Mesenchymal stem cell (in vitro differentiated cells and primary cell): ENCODE data around the gene SLC25A51. TPM values are rescaled to one million over a fixed set of nuclear protein-coding genes. Genes with fewer than 3 reads are reported as not detected.
A peak's percentile ranks its signal among the peaks of the same experiment; 100 is the strongest.

ENCODE experiments used
- DNase-seq: peaks from one replicate; pipeline ENCODE4 v3.0.0-alpha.2; 2013
- H2AFZ ChIP-seq: one replicate; pipeline ENCODE4 v1.6.1; 2013; ENCODE audit warnings: low read depth, mild to moderate bottlenecking, control low read depth, inconsistent platforms, low read length, moderate library complexity
- H2AK5ac ChIP-seq: 2 replicates; pipeline ENCODE4 v1.6.1; 2013; ENCODE audit warnings: low read length, moderate library complexity, mild to moderate bottlenecking, inconsistent platforms; ENCODE audit not compliant: severe bottlenecking
- H2BK120ac ChIP-seq: one replicate; pipeline ENCODE4 v1.6.1; 2013; ENCODE audit warnings: low read depth, mild to moderate bottlenecking, inconsistent platforms, low read length, moderate library complexity
- H2BK12ac ChIP-seq, 2 experiments: one replicate each; pipeline ENCODE4 v1.6.1; 2013; ENCODE audit warnings: inconsistent platforms in 2 of 2, low read length in 2 of 2, mild to moderate bottlenecking in 2 of 2, moderate library complexity in 2 of 2, control low read depth in 1 of 2
- H2BK15ac ChIP-seq: one replicate; pipeline ENCODE4 v1.6.1; 2013; ENCODE audit warnings: mild to moderate bottlenecking, low read depth, inconsistent platforms; ENCODE audit not compliant: poor library complexity, severe bottlenecking
- H2BK5ac ChIP-seq: 2 replicates; pipeline ENCODE4 v1.6.1; 2013; ENCODE audit warnings: low read depth, mild to moderate bottlenecking, low read length, control low read depth, inconsistent platforms; ENCODE audit not compliant: poor library complexity, severe bottlenecking
- H3K14ac ChIP-seq, 2 experiments: one replicate each; pipeline ENCODE4 v1.6.1; 2013; ENCODE audit warnings: inconsistent platforms in 2 of 2, low read length in 2 of 2, control low read depth in 1 of 2, mild to moderate bottlenecking in 1 of 2, moderate library complexity in 1 of 2
- H3K18ac ChIP-seq, 2 experiments: one replicate each; pipeline ENCODE4 v1.6.1; 2013; ENCODE audit warnings: inconsistent platforms in 2 of 2, low read length in 2 of 2, control low read depth in 1 of 2, low read depth in 1 of 2, mild to moderate bottlenecking in 1 of 2
- H3K23ac ChIP-seq, 2 experiments: one replicate each; pipeline ENCODE4 v1.6.1; 2013; ENCODE audit warnings: inconsistent platforms in 2 of 2, low read length in 2 of 2, mild to moderate bottlenecking in 2 of 2, moderate library complexity in 2 of 2, control low read depth in 1 of 2
- H3K27ac ChIP-seq: 2 replicates; pipeline ENCODE4 v1.5.1; 2013; ENCODE audit warnings: mild to moderate bottlenecking, moderate library complexity, low read length, control low read depth, inconsistent platforms; ENCODE audit not compliant: poor library complexity, severe bottlenecking
- H3K27me3 ChIP-seq, 2 experiments: 2 replicates each; pipeline versions ENCODE4 v1.6.1 to v1.7.0; 2013; ENCODE audit warnings: low read length in 2 of 2, mild to moderate bottlenecking in 2 of 2, moderate library complexity in 2 of 2, control low read depth in 1 of 2, inconsistent platforms in 1 of 2; ENCODE audit not compliant: control insufficient read depth in 1 of 2, insufficient read depth in 1 of 2
- H3K36me3 ChIP-seq, 2 experiments: 2 replicates each; pipeline versions ENCODE4 v1.6.1 to v1.7.0; 2013; ENCODE audit warnings: low read length in 2 of 2, control low read depth in 1 of 2, inconsistent platforms in 1 of 2, low read depth in 1 of 2, mild to moderate bottlenecking in 1 of 2; ENCODE audit not compliant: insufficient read depth in 2 of 2, control insufficient read depth in 1 of 2
- H3K4ac ChIP-seq, 2 experiments: one replicate each; pipeline ENCODE4 v1.6.1; 2013; ENCODE audit warnings: inconsistent platforms in 2 of 2, low read length in 2 of 2, mild to moderate bottlenecking in 2 of 2, moderate library complexity in 2 of 2, control low read depth in 1 of 2, low read depth in 1 of 2
- H3K4me1 ChIP-seq: 2 replicates; pipeline ENCODE4 v1.6.1; 2013; ENCODE audit warnings: low read depth, low read length, control low read depth; ENCODE audit not compliant: control insufficient read depth, insufficient read depth
- H3K4me2 ChIP-seq: 2 replicates; pipeline ENCODE4 v1.6.1; 2013; ENCODE audit warnings: low read length, mild to moderate bottlenecking, inconsistent platforms; ENCODE audit not compliant: poor library complexity, severe bottlenecking
- H3K4me3 ChIP-seq, 2 experiments: 2 replicates each; pipeline versions ENCODE4 v1.5.1 to v1.7.0; 2013; ENCODE audit warnings: low read length in 2 of 2, mild to moderate bottlenecking in 2 of 2, control low read depth in 1 of 2, low read depth in 1 of 2; ENCODE audit not compliant: insufficient read depth in 1 of 2
- H3K79me1 ChIP-seq: replicated peaks from 2 replicates; pipeline ENCODE4 v1.6.1; 2013; ENCODE audit warnings: mild to moderate bottlenecking, control low read depth, low read length, inconsistent platforms; ENCODE audit not compliant: poor library complexity, severe bottlenecking
- H3K9ac ChIP-seq: 2 replicates; pipeline ENCODE4 v1.7.0; 2013; ENCODE audit warnings: mild to moderate bottlenecking, low read length, moderate library complexity
- H3K9me3 ChIP-seq: 2 replicates; pipeline ENCODE4 v1.7.0; 2013; ENCODE audit warnings: mild to moderate bottlenecking, low read length; ENCODE audit not compliant: control insufficient read depth
- H4K8ac ChIP-seq: one replicate; pipeline ENCODE4 v1.6.1; 2013; ENCODE audit warnings: inconsistent platforms, mild to moderate bottlenecking, low read length, moderate library complexity
- H4K91ac ChIP-seq: one replicate; pipeline ENCODE4 v1.6.1; 2013; ENCODE audit warnings: mild to moderate bottlenecking, low read length, inconsistent platforms
- WGBS: methylation state at CpG from one replicate; pipeline ENCODE4 v1.1.7; 2013; ENCODE audit warnings: mixed read lengths; 5-methylcytosine and 5-hydroxymethylcytosine counted together
- polyA plus RNA-seq, 2 experiments: library from polyadenylated mRNA; stranded (reverse); fragments of 200-250 nt; gene quantifications; one replicate each; pipeline ENCODE4 v1.2.3, GENCODE V29; 2013

SLC25A51 gene
- polyA plus RNA-seq (2013, experiment 1 of 2), result 25.1 TPM
- polyA plus RNA-seq (2013, experiment 2 of 2), result 24.0 TPM

GRCh38 chr9:37903647-37904444 lies at the start of gene SLC25A51:
TSS of gene SLC25A51 (minus strand) at chr9:37904127. CDS start at chr9:37888550, 15,577 bp downstream.
- peak within 1 kb of the TSS in 1 of 2 experiments; percentile 56 for H3K23ac ChIP-seq
- peak within 1 kb of the TSS; percentile 85 for H2BK15ac ChIP-seq
- H3K14ac ChIP-seq, result peak within 1 kb of the TSS in 1 of 2 experiments; percentile 78
- H3K4ac ChIP-seq, result peak within 1 kb of the TSS; percentile 84 to 89
- 0% methylated on average over 64 of the region's 84 CpGs for WGBS
- peak; percentile 92 for DNase-seq
- peak within 1 kb of the TSS; percentile 40 to 83 for H2BK12ac ChIP-seq
- peak within 1 kb of the TSS; percentile 86 to 95 for H3K4me3 ChIP-seq
- peak within 1 kb of the TSS; percentile 11 for H2BK5ac ChIP-seq
- H2AK5ac ChIP-seq, result peak within 1 kb of the TSS; percentile 9
- H3K9ac ChIP-seq, result peak within 1 kb of the TSS; percentile 90
- peak within 1 kb of the TSS; percentile 90 for H4K91ac ChIP-seq
- H2AFZ ChIP-seq, result peak within 1 kb of the TSS; percentile 86
- H3K27ac ChIP-seq, result peak within 1 kb of the TSS; percentile 69
- no peaks in the 10 kb centered on the region for H3K9me3 ChIP-seq
- peaks cover 6 to 10% of the 10 kb centered on the region in 2 experiments for H3K36me3 ChIP-seq
- H2BK120ac ChIP-seq, result peak within 1 kb of the TSS; percentile 71
- no peaks in the 10 kb centered on the region for H3K27me3 ChIP-seq
- H3K4me2 ChIP-seq, result peak within 1 kb of the TSS; percentile 76
- H3K18ac ChIP-seq, result peak within 1 kb of the TSS; percentile 90 to 96
- peak within 1 kb of the TSS; percentile 98 for H4K8ac ChIP-seq
- peaks cover 10% of the 10 kb centered on the region for H3K4me1 ChIP-seq
- H3K79me1 ChIP-seq, result peaks cover 15% of the 10 kb centered on the region

GRCh38 chr9:37953206-37953774 lies 49.4 kb upstream of the SLC25A51 start:
- Histone ChIP-seq H3K18ac (peak overlapping the region; percentile 82 to 84), H3K4me2 (no peak overlapping the region), H3K4ac (peak overlapping the region; percentile 5 to 69), H2BK12ac (peak overlapping the region; percentile 85 to 86), H3K9ac (peak overlapping the region; percentile 69), H3K4me3 (peak overlapping the region in 1 of 2 experiments; percentile 37), H3K27me3 (no peaks in the 10 kb centered on the region), H4K91ac (peak overlapping the region; percentile 94), H3K4me1 (peaks cover 65% of the 10 kb centered on the region), H3K36me3 (peaks cover 37 to 83% of the 10 kb centered on the region in 2 experiments), H2AK5ac (peak overlapping the region; percentile 96), H3K23ac (no peak overlapping the region), H3K9me3 (no peaks in the 10 kb centered on the region), H4K8ac (peak overlapping the region; percentile 84), H2AFZ (no peak overlapping the region), H2BK5ac (peak overlapping the region; percentile 39), H2BK120ac (peak overlapping the region; percentile 36), H2BK15ac (peak overlapping the region; percentile 87), H3K14ac (peak overlapping the region in 1 of 2 experiments; percentile 19), H3K79me1 (peaks cover 24% of the 10 kb centered on the region), H3K27ac (peak overlapping the region; percentile 84)
- 73% methylated on average over 3 of the region's 5 CpGs for WGBS
- DNase-seq, result no peak

- H2BK12ac ChIP-seq, result peak overlapping the region; percentile 86 to 89
- H3K27me3 ChIP-seq, result no peaks in the 10 kb centered on the region
- no peak overlapping the region for H2BK5ac ChIP-seq
- H4K91ac ChIP-seq, result peak overlapping the region; percentile 85
- no peaks in the 10 kb centered on the region for H3K9me3 ChIP-seq
- H3K9ac ChIP-seq, result peak overlapping the region; percentile 69
- WGBS, result 69% methylated on average over 6 of the region's 6 CpGs
- no peak overlapping the region for H3K14ac ChIP-seq
- H3K4me2 ChIP-seq, result no peak overlapping the region
- peaks cover 28% of the 10 kb centered on the region for H3K79me1 ChIP-seq
- H3K4me3 ChIP-seq, result peak overlapping the region in 1 of 2 experiments; percentile 37
- peak overlapping the region; percentile 84 for H3K27ac ChIP-seq
- H2AK5ac ChIP-seq, result peak overlapping the region; percentile 96
- peak overlapping the region; percentile 36 for H2BK120ac ChIP-seq
- H3K23ac ChIP-seq, result no peak overlapping the region
- peak; percentile 81 for DNase-seq
- no peak overlapping the region for H2BK15ac ChIP-seq
- no peak overlapping the region for H2AFZ ChIP-seq
- peak overlapping the region; percentile 84 for H4K8ac ChIP-seq
- H3K4me1 ChIP-seq, result peaks cover 66% of the 10 kb centered on the region
- peaks cover 42 to 84% of the 10 kb centered on the region in 2 experiments for H3K36me3 ChIP-seq
- peak overlapping the region; percentile 51 to 73 for H3K18ac ChIP-seq
- no peak overlapping the region for H3K4ac ChIP-seq
Measured at GRCh38 chr9:37952731-37953130, 48.8 kb upstream of the SLC25A51 start.
